Brain microvascular endothelial cell (primary cell): ENCODE results near the gene IFNA6.
A peak's percentile ranks its signal among the peaks of the same experiment; 100 is the strongest.

Experiments used
- DNase-seq: peaks from one replicate; pipeline ENCODE4 v3.0.0-alpha.2; 2020
- H3K27ac ChIP-seq: fragments of 250-450 bp; sonication (Bioruptor Pico); 2 replicates; pipeline ENCODE4 v1.5.1; 2020; ENCODE audit warnings: mild to moderate bottlenecking, moderate library complexity
- H3K27me3 ChIP-seq: fragments of 250-450 bp; sonication (Bioruptor Pico); replicated peaks from 2 replicates; pipeline ENCODE4 v1.5.1; 2020; ENCODE audit warnings: mild to moderate bottlenecking
- H3K36me3 ChIP-seq: fragments of 250-450 bp; sonication (Bioruptor Pico); replicated peaks from 2 replicates; pipeline ENCODE4 v1.5.1; 2020; ENCODE audit warnings: mild to moderate bottlenecking
- H3K4me3 ChIP-seq: 2 replicates; pipeline ENCODE4 v1.5.1; 2011; ENCODE audit warnings: low read depth, mild to moderate bottlenecking, control low read depth, low read length, moderate library complexity
- in situ Hi-C: cut with HindIII; loops from 2 replicates; pipeline ENCODE4 v1.10.0; 2017; ENCODE audit warnings: low sequenced_read_pairs, low pct_ligation_motif_present
- TF ChIP-seq, protein P1 (sequence below): IDR thresholded peaks from 2 replicates; pipeline ENCODE4 v1.5.1; 2011; ENCODE audit warnings: low read depth, mild to moderate bottlenecking, moderate library complexity, low read length, control low read depth, inconsistent platforms; ENCODE audit errors: missing control alignments

IFNA6 gene

GRCh38 chr9:21333226-21333625 lies 17.5 kb downstream of the IFNA6 start:
- no peak for DNase-seq
- H3K27ac ChIP-seq: no peak overlapping the region
- in situ Hi-C loops: no loop called here
- no peaks in the 10 kb centered on the region for H3K27me3 ChIP-seq
- H3K36me3 ChIP-seq: no peaks in the 10 kb centered on the region
- H3K4me3 ChIP-seq: no peak overlapping the region
- TF ChIP-seq, protein P1, sequence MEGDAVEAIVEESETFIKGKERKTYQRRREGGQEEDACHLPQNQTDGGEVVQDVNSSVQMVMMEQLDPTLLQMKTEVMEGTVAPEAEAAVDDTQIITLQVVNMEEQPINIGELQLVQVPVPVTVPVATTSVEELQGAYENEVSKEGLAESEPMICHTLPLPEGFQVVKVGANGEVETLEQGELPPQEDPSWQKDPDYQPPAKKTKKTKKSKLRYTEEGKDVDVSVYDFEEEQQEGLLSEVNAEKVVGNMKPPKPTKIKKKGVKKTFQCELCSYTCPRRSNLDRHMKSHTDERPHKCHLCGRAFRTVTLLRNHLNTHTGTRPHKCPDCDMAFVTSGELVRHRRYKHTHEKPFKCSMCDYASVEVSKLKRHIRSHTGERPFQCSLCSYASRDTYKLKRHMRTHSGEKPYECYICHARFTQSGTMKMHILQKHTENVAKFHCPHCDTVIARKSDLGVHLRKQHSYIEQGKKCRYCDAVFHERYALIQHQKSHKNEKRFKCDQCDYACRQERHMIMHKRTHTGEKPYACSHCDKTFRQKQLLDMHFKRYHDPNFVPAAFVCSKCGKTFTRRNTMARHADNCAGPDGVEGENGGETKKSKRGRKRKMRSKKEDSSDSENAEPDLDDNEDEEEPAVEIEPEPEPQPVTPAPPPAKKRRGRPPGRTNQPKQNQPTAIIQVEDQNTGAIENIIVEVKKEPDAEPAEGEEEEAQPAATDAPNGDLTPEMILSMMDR: no peak

DNA sequence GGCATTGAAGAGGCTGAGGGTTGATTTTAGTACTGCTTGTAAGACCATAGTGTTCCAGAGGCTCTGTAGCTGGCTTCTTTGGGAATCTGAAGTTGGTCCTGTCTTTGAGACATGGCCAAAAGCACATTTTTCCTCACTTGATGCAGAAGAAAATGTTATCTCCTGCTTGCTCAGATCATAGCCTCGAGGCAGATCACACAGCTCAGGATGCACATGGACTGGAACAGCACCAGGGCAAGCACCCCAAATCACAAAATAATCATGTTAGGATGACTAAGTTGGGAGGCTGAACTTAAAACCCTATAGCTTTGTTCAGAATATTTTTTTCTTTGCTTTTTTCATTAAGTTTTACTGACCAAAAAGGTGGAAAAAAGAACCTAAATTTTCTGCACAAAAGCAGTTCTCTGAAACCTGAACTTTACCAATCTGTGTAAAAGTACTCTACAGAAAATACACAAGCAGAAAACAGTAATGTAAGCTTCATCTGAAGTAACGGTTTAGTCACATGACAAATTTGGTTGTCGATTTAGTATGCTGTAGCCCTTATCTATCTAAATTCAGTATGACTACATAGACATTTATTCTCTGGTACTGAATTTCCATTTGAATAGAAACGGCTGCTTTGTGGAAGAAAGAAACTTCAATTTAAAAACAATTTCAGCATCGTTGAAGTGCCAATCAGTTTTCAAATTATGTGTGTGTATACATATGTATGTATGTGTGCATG lies 18.8 kb downstream of the IFNA6 start:
- TF ChIP-seq, protein P1: no peak
- Histone ChIP-seq H3K27ac (no peak overlapping the region), H3K27me3 (no peaks in the 10 kb centered on the region), H3K36me3 (no peaks in the 10 kb centered on the region), H3K4me3 (no peak overlapping the region)
- no peak for DNase-seq
- in situ Hi-C loops: no loop called here

DNA sequence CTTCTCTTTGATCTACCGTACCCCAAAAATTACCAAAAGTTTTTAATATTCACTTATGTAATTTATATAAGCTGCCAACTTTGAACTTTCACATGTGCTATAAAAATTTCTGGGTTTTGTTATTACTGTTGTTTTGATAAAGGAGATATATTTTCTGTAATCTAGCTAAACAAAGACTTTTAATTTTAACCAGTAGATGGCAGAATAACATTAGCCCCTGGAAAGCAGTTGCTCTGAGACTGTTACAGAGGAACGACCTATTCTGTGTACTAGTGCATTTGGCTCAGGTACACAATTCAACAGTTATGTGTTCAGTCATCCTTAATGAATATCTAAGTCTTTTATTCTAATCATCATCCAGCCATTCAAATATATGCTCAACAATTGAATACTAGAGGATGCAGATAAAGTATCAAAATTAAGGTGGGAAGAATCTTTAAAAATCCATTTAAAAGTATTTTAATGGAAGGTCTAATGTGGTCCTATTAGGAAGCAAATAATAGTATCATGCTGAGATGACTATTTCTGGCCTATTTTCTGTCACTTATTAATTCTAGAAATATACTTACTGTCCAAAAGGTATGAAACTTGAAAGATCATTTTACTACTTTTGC lies 24.1 kb downstream of the IFNA6 start:
- Histone ChIP-seq H3K27ac (no peak overlapping the region), H3K27me3 (no peaks in the 10 kb centered on the region), H3K36me3 (peaks cover 13% of the 10 kb centered on the region), H3K4me3 (no peak overlapping the region)
- TF ChIP-seq, protein P1: peak; percentile 62
- DNase-seq: no peak
- in situ Hi-C loops: no loop called here

GRCh38 chr9:21324047-21324446 lies 26.6 kb downstream of the IFNA6 start:
- Histone ChIP-seq H3K36me3 (peaks cover 13% of the 10 kb centered on the region), H3K4me3 (no peak overlapping the region), H3K27ac (no peak overlapping the region), H3K27me3 (no peaks in the 10 kb centered on the region)
- no peak for DNase-seq
- TF ChIP-seq, protein P1: no peak
- in situ Hi-C loops: no loop called here

- DNase-seq: no peak
- H3K27me3 ChIP-seq: no peaks in the 10 kb centered on the region
- peaks cover 13% of the 10 kb centered on the region for H3K36me3 ChIP-seq
- TF ChIP-seq, protein P1: no peak
- in situ Hi-C loops: no loop called here
- no peak overlapping the region for H3K27ac ChIP-seq
- H3K4me3 ChIP-seq: no peak overlapping the region
Observed at GRCh38 chr9:21322911-21323461, 27.7 kb downstream of the IFNA6 start.
